ENCODE measurements around the gene BCKDHA. TPM values are rescaled to one million over a fixed set of nuclear protein-coding genes. Genes with fewer than 3 reads are reported as not detected.

BCKDHA gene
- total RNA-seq, 1 donor from 2014 or later = 13.4 TPM

- H3K4me1 ChIP-seq = peaks cover 60% of the 10 kb centered on the region
- H3K27me3 ChIP-seq (ENCODE audit: low read depth) = no peaks in the 10 kb centered on the region
- peak overlapping the region; percentile 88 for H3K4me3 ChIP-seq
- peak; percentile 81 for DNase-seq
- H3K36me3 ChIP-seq = peaks cover 6% of the 10 kb centered on the region
- intact Hi-C loops (cut with DNase I) = no loop called here
- H3K9me3 ChIP-seq = no peaks in the 10 kb centered on the region
- peak overlapping the region; percentile 84 for H3K27ac ChIP-seq
- ATAC-seq = peak; percentile 38 to 42
- peak; percentile 62 for TF ChIP-seq CTCF (IDR thresholded peaks at IDR 0.05)
These were observed 44.8 kb upstream of the BCKDHA start for GRCh38 chr19:41352609-41353465.

- intact Hi-C loops (cut with DNase I) = no loop called here
- Histone ChIP-seq H3K27me3 (ENCODE audit: low read depth) (no peaks in the 10 kb centered on the region), H3K4me1 (peaks cover 58% of the 10 kb centered on the region), H3K4me3 (peak within 1 kb of the TSS; percentile 88), H3K27ac (peak within 1 kb of the TSS; percentile 84), H3K9me3 (no peaks in the 10 kb centered on the region), H3K36me3 (no peaks in the 10 kb centered on the region)
- peak; percentile 89 for TF ChIP-seq CTCF (IDR thresholded peaks at IDR 0.05)
- DNase-seq (peak; percentile 94), ATAC-seq (peak; percentile 78 to 92)
These were observed 43.9 kb upstream of the BCKDHA start, which contains the start of gene TGFB1 for GRCh38 chr19:41353466-41354342. TGFB1 (minus strand) TSS chr19:41353922; CDS start chr19:41353044, 878 bp downstream.

GRCh38 chr19:41354343-41354953 is 43.2 kb upstream of the BCKDHA start:
- TF ChIP-seq CTCF (IDR thresholded peaks at IDR 0.05) = no peak
- H3K4me3 ChIP-seq = peak overlapping the region; percentile 88
- intact Hi-C loops (cut with DNase I) = no loop called here
- H3K4me1 ChIP-seq = peaks cover 51% of the 10 kb centered on the region
- ATAC-seq (no peak), DNase-seq (no peak)
- no peaks in the 10 kb centered on the region for H3K9me3 ChIP-seq
- H3K27me3 ChIP-seq (ENCODE audit: low read depth) = no peaks in the 10 kb centered on the region
- no peaks in the 10 kb centered on the region for H3K36me3 ChIP-seq
- peak overlapping the region; percentile 84 for H3K27ac ChIP-seq

- Histone ChIP-seq H3K4me1 (peaks cover 45% of the 10 kb centered on the region), H3K27me3 (ENCODE audit: low read depth) (no peaks in the 10 kb centered on the region), H3K36me3 (no peaks in the 10 kb centered on the region), H3K9me3 (no peaks in the 10 kb centered on the region), H3K27ac (peak overlapping the region; percentile 31), H3K4me3 (no peak overlapping the region)
- no peak for TF ChIP-seq CTCF (IDR thresholded peaks at IDR 0.05)
- DNase-seq (no peak), ATAC-seq (no peak)
- intact Hi-C loops (cut with DNase I) = no loop called here
These were observed 42.6 kb upstream of the BCKDHA start for GRCh38 chr19:41355035-41355434.

- ATAC-seq = no peak
- H3K27me3 ChIP-seq (ENCODE audit: low read depth) = no peaks in the 10 kb centered on the region
- no peak for DNase-seq
- no peaks in the 10 kb centered on the region for H3K36me3 ChIP-seq
- no peak for TF ChIP-seq CTCF (IDR thresholded peaks at IDR 0.05)
- intact Hi-C loops (cut with DNase I) = no loop called here
- no peak overlapping the region for H3K27ac ChIP-seq
- no peak overlapping the region for H3K4me3 ChIP-seq
- H3K4me1 ChIP-seq = peaks cover 37% of the 10 kb centered on the region
- no peaks in the 10 kb centered on the region for H3K9me3 ChIP-seq
These were observed 41.8 kb upstream of the BCKDHA start for GRCh38 chr19:41355802-41356201.

Data from lower lobe of right lung (tissue), 2 donors.